CD4-positive, alpha-beta T cell treated with Interleukin-6 for 4 hours (primary cell): ENCODE results near the gene REXO5.
"Not testable (repeated sequence)": the region's sequence is repeated elsewhere in the genome, so short reads cannot be mapped to it uniquely, and the experiment has no call there.

Source experiments
- DNase-seq: peaks from one replicate; pipeline ENCODE4 v3.0.0-alpha.2; 2020; ENCODE audit warnings: mixed read lengths

REXO5 gene

DNA sequence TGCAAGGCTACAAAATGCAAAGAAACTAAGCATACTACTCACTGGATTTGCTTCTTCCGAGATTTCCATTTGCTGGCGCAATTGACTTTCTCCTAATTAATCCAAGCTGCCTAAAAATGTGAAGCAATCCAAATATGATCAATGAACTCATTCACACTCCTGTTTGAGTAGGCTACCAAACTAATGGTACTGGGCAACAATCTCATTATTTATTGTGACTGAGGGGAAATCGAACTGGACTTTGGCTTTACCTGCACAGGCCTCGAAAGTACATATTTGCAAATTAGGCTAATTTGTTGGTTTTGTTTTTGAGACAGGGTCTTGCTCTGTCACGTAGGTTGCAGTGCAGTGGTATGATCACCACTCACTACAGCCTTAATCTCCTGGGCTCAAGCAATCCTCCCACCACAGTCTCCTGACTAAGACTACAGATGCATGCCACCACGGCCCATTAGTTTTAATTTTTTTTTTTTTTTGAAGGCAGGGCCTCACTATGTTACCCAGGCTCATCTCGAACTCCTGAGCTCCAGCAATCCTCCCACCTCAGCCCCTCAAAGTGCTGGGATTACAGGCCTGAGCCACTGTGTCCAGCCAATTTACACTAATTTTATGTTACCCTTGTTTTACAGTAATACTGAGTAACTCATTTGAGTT is 2.6 kb upstream of the REXO5 start:
- no peak for DNase-seq

DNA sequence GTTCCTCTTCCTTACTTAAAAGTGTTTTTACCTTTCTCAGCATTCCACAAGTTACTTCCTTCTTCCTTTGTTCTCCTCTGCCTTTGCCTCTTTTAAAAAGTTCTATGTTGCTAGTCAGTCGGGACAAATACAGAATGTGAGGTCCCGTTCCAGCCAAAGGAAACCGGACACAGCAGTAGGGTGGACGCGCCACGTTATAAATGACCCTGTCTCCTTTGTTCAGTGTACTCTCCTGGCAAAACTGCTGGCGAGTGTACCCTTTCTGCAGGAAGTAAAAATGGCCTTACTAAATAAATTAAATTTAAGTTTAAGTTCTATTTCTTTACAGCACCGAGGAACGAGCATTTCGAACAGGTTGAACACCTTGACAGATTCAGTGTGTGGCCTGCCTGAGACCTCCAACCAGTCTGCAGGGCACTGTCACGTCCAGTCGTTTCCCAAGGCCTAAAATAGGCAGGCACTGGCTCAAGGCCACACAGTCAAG is 601 bp upstream of the REXO5 start:
- not testable (repeated sequence) for DNase-seq

DNA sequence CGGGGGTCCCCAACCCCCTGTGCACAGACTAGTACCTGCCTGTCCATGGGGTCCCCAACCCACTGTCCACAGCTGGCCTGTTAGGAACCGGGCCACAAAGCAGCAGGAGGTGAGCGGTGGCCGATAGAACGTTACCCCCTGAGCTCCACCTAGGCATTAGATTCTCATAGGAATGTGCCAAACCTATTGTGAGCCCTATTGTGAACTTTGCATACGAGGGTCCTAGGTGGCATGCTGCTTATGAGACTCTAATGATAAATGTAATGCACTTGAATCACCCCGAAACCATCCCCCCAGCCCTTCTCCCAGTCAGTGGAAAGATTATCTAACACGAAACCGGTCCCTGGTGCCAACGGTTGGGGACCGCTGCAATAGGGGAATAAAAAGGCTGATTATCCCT is 1.5 kb downstream of the REXO5 start:
- no peak for DNase-seq

GRCh38 chr16:20811889-20812439 is 5.6 kb downstream of the REXO5 start:
- DNase-seq: no peak

DNA sequence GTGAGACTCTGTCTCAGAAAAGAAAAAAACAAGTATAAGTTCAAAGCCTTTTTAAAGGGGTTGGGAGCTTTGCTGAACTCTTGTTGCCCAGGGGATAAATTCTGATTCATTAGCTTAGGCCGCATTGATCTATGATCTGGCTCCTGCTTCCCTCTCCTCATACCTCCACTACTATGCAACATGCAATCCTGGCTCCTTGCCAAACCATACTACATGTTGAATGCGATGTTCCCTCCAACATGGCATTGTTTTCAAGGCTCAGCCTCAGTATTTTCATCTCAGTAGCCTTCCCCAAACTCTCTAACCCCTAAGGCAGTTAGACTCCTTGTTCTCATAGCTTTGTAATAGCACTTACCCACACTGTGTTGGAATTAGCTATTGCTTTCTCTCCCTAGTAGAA is 6.2 kb downstream of the REXO5 start:
- DNase-seq: no peak

GRCh38 chr16:20814784-20815183 is 8.5 kb downstream of the REXO5 start:
- no peak for DNase-seq

- no peak for DNase-seq
These were observed 12.7 kb downstream of the REXO5 start for GRCh38 chr16:20818929-20819585.

- no peak for DNase-seq
These were observed 15.4 kb downstream of the REXO5 start for GRCh38 chr16:20821682-20822081.

- no peak for DNase-seq
These were observed 16.4 kb downstream of the REXO5 start for GRCh38 chr16:20822521-20823325.

DNA sequence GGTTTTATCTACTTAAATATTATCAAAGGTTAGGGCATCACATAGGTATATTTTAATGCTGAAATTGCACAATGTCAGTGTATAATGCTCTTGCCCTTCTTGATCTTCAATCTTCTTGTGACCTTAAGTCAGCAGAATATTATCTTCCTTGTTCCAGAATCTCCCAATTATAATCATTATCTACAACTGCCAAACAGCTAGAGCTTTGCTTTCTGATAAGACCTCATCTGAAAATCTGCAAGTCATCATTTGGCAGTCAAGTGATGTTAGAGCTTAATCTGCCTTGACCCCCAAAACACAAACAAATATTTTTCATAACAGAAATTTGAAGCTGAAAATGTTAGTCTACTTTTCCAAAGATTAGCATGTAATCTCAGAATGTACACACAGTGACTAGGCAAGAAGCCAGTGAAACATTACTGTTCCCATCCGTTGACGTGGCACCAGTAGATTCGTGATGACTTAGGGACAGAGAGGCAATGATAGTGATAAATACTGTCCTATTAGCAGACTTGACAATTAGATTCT is 19.8 kb downstream of the REXO5 start:
- DNase-seq: no peak

- no peak for DNase-seq
These were observed 23.2 kb downstream of the REXO5 start for GRCh38 chr16:20829536-20829935.

DNA sequence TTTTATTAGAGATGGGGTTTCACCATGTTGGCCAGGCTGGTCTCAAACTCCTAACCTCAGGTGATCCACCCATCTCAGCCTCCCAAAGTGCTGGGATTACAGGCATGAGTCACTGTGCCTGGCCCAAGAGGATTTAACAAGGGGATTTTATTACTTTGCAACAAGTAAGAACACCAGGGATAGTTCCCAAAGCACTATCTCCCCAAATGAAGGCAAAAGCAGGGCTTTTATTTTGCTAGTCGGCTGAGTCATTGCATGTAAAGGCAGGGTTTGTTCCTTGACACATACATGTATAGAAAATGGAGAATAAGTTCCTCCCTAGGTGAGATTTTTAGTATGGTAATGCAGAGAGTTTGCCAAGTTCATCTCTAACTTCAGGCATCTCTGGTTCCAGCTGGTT is 24.0 kb downstream of the REXO5 start:
- no peak for DNase-seq

- DNase-seq: no peak
These were observed 26.8 kb downstream of the REXO5 start for GRCh38 chr16:20833086-20833485.

GRCh38 chr16:20838240-20838639 is 31.9 kb downstream of the REXO5 start:
- no peak for DNase-seq

DNA sequence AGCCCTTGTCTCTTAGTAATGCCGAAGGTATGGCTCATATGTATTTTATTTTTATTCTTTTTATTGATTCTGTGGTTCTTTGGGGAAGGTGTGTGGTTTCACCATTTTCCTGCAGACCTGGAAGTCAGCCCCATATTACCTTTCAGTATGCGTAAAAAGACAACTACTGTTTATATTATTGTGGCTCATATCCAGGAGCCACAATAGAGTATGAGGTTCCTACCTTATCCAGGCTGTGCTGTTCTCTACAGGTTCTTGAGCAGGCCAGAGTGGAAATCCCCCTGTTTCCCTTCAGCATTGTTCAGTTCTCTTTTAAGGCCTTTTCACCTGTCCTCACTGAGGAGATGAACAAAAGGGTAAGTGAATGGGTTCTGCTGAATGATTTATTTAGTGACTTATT is 33.2 kb downstream of the REXO5 start:
- DNase-seq: no peak

DNA sequence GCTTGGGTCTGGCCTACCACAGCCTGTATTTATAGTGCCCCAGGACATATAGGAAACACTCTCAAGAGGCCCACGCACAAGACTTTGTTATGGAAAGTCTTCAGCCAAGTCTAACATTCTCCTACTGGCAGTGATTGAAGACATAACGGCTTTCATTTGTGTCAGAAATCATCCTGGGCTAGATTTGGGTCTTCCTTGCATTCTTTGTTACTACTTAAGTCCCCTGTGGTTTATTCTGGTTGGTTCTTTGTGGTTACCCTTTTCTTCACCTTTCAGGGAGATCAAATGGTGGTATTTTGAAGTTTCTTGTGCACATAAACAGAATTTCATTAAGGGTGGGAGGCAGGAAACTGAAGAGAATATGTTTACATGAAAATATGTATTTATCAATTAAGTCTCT is 37.7 kb downstream of the REXO5 start:
- DNase-seq: no peak

DNA sequence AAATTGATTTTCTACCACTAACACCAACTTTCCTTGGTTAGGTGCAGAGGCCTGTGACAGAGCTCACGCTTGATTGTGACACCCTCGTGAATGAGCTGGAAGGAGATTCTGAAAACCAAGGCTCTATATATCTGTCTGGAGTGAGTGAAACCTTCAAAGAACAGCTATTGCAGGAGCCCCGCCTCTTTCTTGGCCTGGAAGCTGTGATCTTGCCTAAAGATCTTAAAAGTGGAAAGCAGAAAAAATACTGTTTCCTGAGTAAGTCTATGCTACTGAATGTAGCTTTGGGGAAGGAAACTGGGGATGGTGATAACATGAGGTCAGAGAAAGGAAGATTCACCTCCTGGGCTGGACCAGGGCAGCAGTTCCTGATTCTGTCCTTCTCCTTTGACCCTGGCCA is 38.3 kb downstream of the REXO5 start:
- DNase-seq: peak; percentile 43

DNA sequence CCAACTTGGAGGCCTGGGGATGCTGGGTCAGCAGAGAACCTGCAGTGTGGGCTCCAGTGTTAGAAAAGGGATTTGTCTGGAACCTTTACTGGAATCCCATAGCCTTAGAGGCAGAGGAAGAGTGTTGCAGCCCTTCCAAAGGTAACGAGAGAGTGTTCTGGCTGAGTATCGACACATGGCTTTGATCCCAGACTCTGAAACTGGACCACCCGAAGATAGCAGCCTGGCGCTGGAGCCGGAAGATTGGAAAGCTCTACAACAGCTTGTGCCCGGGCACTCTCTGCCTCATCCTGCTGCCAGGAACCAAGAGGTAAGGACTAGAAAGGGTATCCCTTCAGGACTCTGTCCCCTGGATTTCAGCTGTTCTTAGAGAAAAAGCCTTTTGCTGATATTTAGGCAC is 39.7 kb downstream of the REXO5 start:
- no peak for DNase-seq

- no peak for DNase-seq
These were observed 40.2 kb downstream of the REXO5 start for GRCh38 chr16:20846551-20846950.

- DNase-seq: no peak
These were observed 41.2 kb downstream of the REXO5 start for GRCh38 chr16:20847550-20847949.

DNA sequence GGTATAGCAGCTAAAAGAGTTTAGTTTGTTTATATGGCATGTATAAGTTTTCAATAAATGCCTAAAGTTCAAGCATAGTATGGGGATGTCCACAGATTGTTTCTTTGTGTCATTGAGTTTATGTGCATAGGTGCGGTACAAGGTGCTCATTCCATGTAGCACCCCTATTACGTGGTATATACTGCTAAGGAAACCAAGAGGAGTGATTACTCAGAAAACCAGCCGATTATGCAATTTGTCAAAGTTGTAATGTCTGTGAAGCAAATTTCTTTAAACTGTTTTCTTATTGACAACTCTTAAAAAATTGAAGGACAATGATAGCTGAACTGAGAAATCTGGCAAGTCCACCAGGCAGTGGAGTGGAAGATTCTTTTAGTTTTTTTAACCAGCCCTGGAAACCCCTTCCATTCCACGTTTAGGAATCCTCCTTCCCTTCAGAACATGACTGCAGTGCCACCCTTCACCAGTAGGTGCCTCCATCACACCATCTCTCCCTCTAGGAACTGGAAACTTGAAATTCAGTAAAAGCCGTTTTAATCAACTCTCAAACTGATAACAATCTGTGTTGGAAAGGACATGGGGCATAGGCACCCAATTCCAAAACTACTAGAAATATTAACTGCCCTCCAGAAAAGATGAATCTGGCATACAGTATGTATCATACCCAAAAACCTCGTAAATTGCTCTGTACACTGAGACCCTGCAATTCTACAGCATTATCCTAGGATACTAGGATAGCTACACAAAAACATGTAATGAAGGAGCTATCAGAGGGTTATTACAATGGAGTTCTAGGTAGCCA is 43.5 kb downstream of the REXO5 start:
- DNase-seq: peak; percentile 72

DNA sequence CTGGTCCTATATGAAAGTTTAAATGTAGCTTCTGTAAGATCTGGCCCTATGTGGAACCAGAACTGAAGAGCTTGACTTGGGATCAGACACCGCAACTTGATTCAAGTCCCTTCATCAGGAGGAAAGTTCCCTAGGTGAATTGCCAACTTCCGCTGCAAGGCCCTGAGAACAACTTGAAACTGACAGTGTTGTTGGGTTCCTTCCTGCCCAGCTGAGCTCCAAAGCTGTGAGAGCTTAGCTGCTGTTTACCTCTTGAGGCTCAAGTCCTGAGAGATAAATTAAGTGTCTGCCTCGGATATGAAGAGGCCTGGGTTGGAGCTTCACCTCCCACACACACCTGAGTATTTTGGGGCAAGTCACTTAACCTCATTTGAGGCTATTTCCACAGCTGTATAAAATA is 44.7 kb downstream of the REXO5 start:
- no peak for DNase-seq

DNA sequence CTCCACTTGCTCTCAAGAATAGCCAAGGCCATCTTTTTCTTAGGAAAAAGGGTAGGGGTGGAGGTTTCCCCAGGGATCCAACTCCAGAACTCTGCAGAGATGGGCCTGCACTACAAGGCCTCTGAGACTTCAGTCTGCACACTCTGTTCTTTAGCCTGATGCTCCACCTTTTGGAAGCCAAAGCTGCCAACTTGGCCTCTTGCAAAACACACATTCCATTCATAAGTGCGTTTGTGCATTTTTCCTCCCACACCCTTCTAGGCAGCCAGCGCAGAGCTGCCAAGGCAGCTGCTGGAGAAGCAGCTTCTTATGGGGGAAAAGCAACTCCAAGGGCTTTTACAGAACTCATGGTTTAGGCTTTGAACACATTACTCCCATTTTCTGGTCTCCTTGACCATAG is 45.3 kb downstream of the REXO5 start:
- DNase-seq: no peak
